HEK293 (cell line): ENCODE data around the gene FGFR4.

Experiments
- CTCF ChIA-PET: fragments of 350-600 bp; formaldehyde crosslinking; extraction: SDS; loops from one replicate; lab custom pipeline; 2021; ENCODE audit warnings: antibody characterized with exemption; lab: Yijun Ruan, JAX
- POLR2A ChIA-PET: fragments of 300-600 bp; formaldehyde crosslinking; extraction: SDS; loops from one replicate; lab custom pipeline; 2020; ENCODE audit warnings: antibody characterized with exemption, inconsistent platforms; lab: Yijun Ruan, JAX
- H3K27ac ChIP-seq: fragments of 200-500 bp; sonication (Bioruptor generic); 2 replicates; pipeline ENCODE4 v1.5.1; 2014; ENCODE audit warnings: low read depth, low read length, control low read depth, inconsistent platforms; ENCODE audit errors: extremely low read depth
- H3K36me3 ChIP-seq, 2 experiments: fragments of 200-500 bp in 1 of 2; sonication (Bioruptor generic) in 1 of 2; 1 replicate in 1 of 2; 2 replicates in 1 of 2; pipeline ENCODE4 v1.5.1; 2014 to 2017; ENCODE audit warnings: inconsistent platforms in 2 of 2, low read length in 2 of 2; ENCODE audit not compliant: control insufficient read depth in 2 of 2, insufficient read depth in 1 of 2
- H3K4me1 ChIP-seq: fragments of 200-500 bp; sonication (Bioruptor generic); 2 replicates; pipeline ENCODE4 v1.5.1; 2014; ENCODE audit warnings: mild to moderate bottlenecking, low read length, inconsistent platforms; ENCODE audit not compliant: control insufficient read depth, insufficient read depth
- H3K4me3 ChIP-seq: 2 replicates; pipeline ENCODE4 v1.5.1; 2011; ENCODE audit warnings: low read depth, mild to moderate bottlenecking, control low read depth, low read length, moderate library complexity
- H3K9me3 ChIP-seq: fragments of 200-500 bp; sonication (Bioruptor generic); 2 replicates; pipeline ENCODE4 v1.5.1; 2014; ENCODE audit warnings: low read depth, low read length, inconsistent platforms; ENCODE audit not compliant: control insufficient read depth, insufficient read depth
- GLI2 ChIP-seq: fragments of 450-650 bp; formaldehyde crosslinking; IDR thresholded peaks from 2 replicates; pipeline ENCODE4; 2017; ENCODE audit warnings: missing biosample characterization, missing genetic modification characterization, low read depth, borderline replicate concordance
- GLI4 ChIP-seq: fragments of 450-650 bp; formaldehyde crosslinking; IDR thresholded peaks from 2 replicates; pipeline ENCODE4 v1.5.1; 2016; ENCODE audit warnings: missing biosample characterization, missing genetic modification characterization
- OVOL3 ChIP-seq: fragments of 450-650 bp; formaldehyde crosslinking; IDR thresholded peaks from 2 replicates; pipeline ENCODE4 v1.5.1; 2016; ENCODE audit warnings: missing biosample characterization, missing genetic modification characterization
- PATZ1 ChIP-seq: fragments of 450-650 bp; formaldehyde crosslinking; IDR thresholded peaks from 2 replicates; pipeline ENCODE4 v1.5.1; 2016; ENCODE audit warnings: missing biosample characterization, missing genetic modification characterization
- SALL2 ChIP-seq: fragments of 450-650 bp; formaldehyde crosslinking; IDR thresholded peaks from 2 replicates; pipeline ENCODE4 v1.5.0; 2017; ENCODE audit warnings: missing biosample characterization, mild to moderate bottlenecking, missing genetic modification characterization, borderline replicate concordance
- SCRT2 ChIP-seq: fragments of 450-650 bp; formaldehyde crosslinking; IDR thresholded peaks from 2 replicates; pipeline ENCODE4 v1.5.1; 2016; ENCODE audit warnings: missing biosample characterization, missing genetic modification characterization
- SP7 ChIP-seq: fragments of 450-650 bp; formaldehyde crosslinking; IDR thresholded peaks from 2 replicates; pipeline ENCODE4 v1.5.1; 2016; ENCODE audit warnings: missing biosample characterization, missing genetic modification characterization
- ZBTB48 ChIP-seq: fragments of 450-650 bp; formaldehyde crosslinking; IDR thresholded peaks from 2 replicates; pipeline ENCODE4 v1.5.1; 2016; ENCODE audit warnings: missing biosample characterization, missing genetic modification characterization
- ZNF146 ChIP-seq: fragments of 450-650 bp; formaldehyde crosslinking; IDR thresholded peaks from 2 replicates; pipeline ENCODE4 v1.5.1; 2016; ENCODE audit warnings: missing biosample characterization, missing genetic modification characterization
- ZNF174 ChIP-seq: fragments of 450-650 bp; formaldehyde crosslinking; IDR thresholded peaks from 2 replicates; pipeline ENCODE4 v1.5.0; 2017; ENCODE audit warnings: missing biosample characterization, mild to moderate bottlenecking, missing genetic modification characterization
- ZNF292 ChIP-seq: fragments of 450-650 bp; formaldehyde crosslinking; IDR thresholded peaks from 2 replicates; pipeline ENCODE4 v1.5.1; 2016; ENCODE audit warnings: low read depth, missing biosample characterization, missing genetic modification characterization, borderline replicate concordance
- ZNF391 ChIP-seq: fragments of 450-650 bp; formaldehyde crosslinking; IDR thresholded peaks from 2 replicates; pipeline ENCODE4 v1.5.1; 2016; ENCODE audit warnings: low read depth, missing biosample characterization, missing genetic modification characterization, borderline replicate concordance
- ZNF473 ChIP-seq: fragments of 450-650 bp; formaldehyde crosslinking; IDR thresholded peaks from 2 replicates; pipeline ENCODE4 v1.5.1; 2017; ENCODE audit warnings: missing biosample characterization, missing genetic modification characterization
- ZNF488 ChIP-seq: fragments of 450-650 bp; formaldehyde crosslinking; IDR thresholded peaks from 2 replicates; pipeline ENCODE4 v1.5.1; 2016; ENCODE audit warnings: missing biosample characterization, missing genetic modification characterization
- ZNF510 ChIP-seq: fragments of 450-650 bp; formaldehyde crosslinking; IDR thresholded peaks from 2 replicates; pipeline ENCODE4 v1.5.1; 2018; ENCODE audit warnings: mild to moderate bottlenecking, missing genetic modification characterization, missing biosample characterization; ENCODE audit not compliant: insufficient replicate concordance
- ZNF549 ChIP-seq: fragments of 450-650 bp; IDR thresholded peaks from 2 replicates; pipeline ENCODE4 v1.5.1; 2018; ENCODE audit warnings: missing biosample characterization, missing genetic modification characterization, mild to moderate bottlenecking, inconsistent platforms, moderate library complexity
- ZNF555 ChIP-seq: fragments of 450-650 bp; formaldehyde crosslinking; conservative IDR thresholded peaks from 2 replicates; pipeline ENCODE4 v1.5.1; 2017; ENCODE audit warnings: missing biosample characterization, mild to moderate bottlenecking, missing genetic modification characterization, inconsistent platforms
- ZNF560 ChIP-seq: fragments of 450-650 bp; formaldehyde crosslinking; IDR thresholded peaks from 2 replicates; pipeline ENCODE4 v1.5.1; 2017; ENCODE audit warnings: missing biosample characterization, missing genetic modification characterization, borderline replicate concordance
- ZNF645 ChIP-seq: fragments of 450-650 bp; formaldehyde crosslinking; IDR thresholded peaks from 2 replicates; pipeline ENCODE4; 2016; ENCODE audit warnings: missing biosample characterization, missing genetic modification characterization
- ZNF660 ChIP-seq: fragments of 450-650 bp; IDR thresholded peaks from 2 replicates; pipeline ENCODE4 v1.5.1; 2018; ENCODE audit warnings: missing biosample characterization, mild to moderate bottlenecking, missing genetic modification characterization
- ZNF701 ChIP-seq: fragments of 450-650 bp; formaldehyde crosslinking; IDR thresholded peaks from 2 replicates; pipeline ENCODE4 v1.5.1; 2016; ENCODE audit warnings: missing biosample characterization, missing genetic modification characterization
- ZNF747 ChIP-seq: fragments of 450-650 bp; formaldehyde crosslinking; IDR thresholded peaks from 2 replicates; pipeline ENCODE4 v1.5.1; 2016; ENCODE audit warnings: missing biosample characterization, missing genetic modification characterization
- ZNF777 ChIP-seq: fragments of 450-650 bp; formaldehyde crosslinking; IDR thresholded peaks from 2 replicates; pipeline ENCODE4 v1.5.1; 2017; ENCODE audit warnings: missing biosample characterization, missing genetic modification characterization, borderline replicate concordance
- TF ChIP-seq, protein P1 (sequence below): fragments of 450-650 bp; formaldehyde crosslinking; IDR thresholded peaks from 2 replicates; pipeline ENCODE4 v1.5.1; 2016; ENCODE audit warnings: missing biosample characterization, missing genetic modification characterization

FGFR4 gene

GRCh38 chr5:177077335-177077734 is 9.4 kb upstream of the FGFR4 start:
- no peaks in the 10 kb centered on the region for H3K9me3 ChIP-seq
- H3K4me3 ChIP-seq, result no peak overlapping the region
- CTCF ChIA-PET, result interaction anchor here (0.7 to 3.2 kb wide), 3 partner anchors 9 to 44 kb away, joined by 3 to 16 read pairs (median 6); no protein-coding TSS in a partner anchor
- no peak for TF ChIP-seq OVOL3 (tag by site-specific recombination)
- no peak for TF ChIP-seq ZNF174
- no peak for TF ChIP-seq SP7 (tag by site-specific recombination)
- TF ChIP-seq ZNF645, result no peak
- TF ChIP-seq ZNF549, result no peak
- TF ChIP-seq ZNF473, result no peak
- TF ChIP-seq ZNF146 (tag by site-specific recombination), result no peak
- TF ChIP-seq SCRT2 (tag by site-specific recombination), result no peak
- peaks cover 0 to 9% of the 10 kb centered on the region in 2 experiments; a peak in 2 of 3 replicates for H3K36me3 ChIP-seq
- no peaks in the 10 kb centered on the region for H3K4me1 ChIP-seq
- POLR2A ChIA-PET, result interaction anchor here (0.6 kb wide), 1 partner anchor 9 kb away, joined by 4 read pairs; no protein-coding TSS in a partner anchor
- no peak overlapping the region for H3K27ac ChIP-seq

- Histone ChIP-seq H3K27ac (no peak overlapping the region), H3K36me3 (no peaks in the 10 kb centered on the region; a peak in 1 of 3 replicates), H3K9me3 (no peaks in the 10 kb centered on the region), H3K4me3 (no peak overlapping the region), H3K4me1 (no peaks in the 10 kb centered on the region)
- ChIA-PET POLR2A (no interaction called here), CTCF (interaction anchor here (0.6 to 3.2 kb wide), 4 partner anchors 8 to 784 kb away, joined by 3 to 16 read pairs (median 4); no protein-coding TSS in a partner anchor)
- no peak for TF ChIP-seq PATZ1 (tag by site-specific recombination)
- no peak for TF ChIP-seq ZNF555 (tag by site-specific recombination)
- TF ChIP-seq, all 188 proteins: peak for 0
Observed at GRCh38 chr5:177079606-177080005, 7.1 kb upstream of the FGFR4 start.

DNA sequence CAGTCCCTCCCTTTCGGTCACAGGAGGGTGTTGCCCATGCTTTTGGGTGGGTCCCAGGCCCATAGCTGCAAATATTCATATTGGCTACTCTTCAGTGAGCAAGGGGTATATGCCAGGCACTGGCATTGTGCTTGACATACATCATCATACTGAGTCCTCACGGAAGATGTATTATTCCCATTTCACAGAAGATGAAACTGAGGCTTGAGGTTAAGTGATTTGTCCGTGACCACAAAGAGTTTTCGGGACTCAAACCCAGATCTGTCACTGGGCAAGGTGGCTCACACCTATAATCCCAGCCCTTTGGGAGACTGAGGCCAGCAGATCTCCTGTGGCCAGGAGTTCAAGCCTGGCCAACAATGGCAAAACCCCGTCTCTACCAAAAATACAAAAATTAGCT is 6.5 kb upstream of the FGFR4 start:
- no peaks in the 10 kb centered on the region for H3K4me1 ChIP-seq
- no peak overlapping the region for H3K4me3 ChIP-seq
- H3K36me3 ChIP-seq, result no peaks in the 10 kb centered on the region; a peak in 1 of 3 replicates
- H3K27ac ChIP-seq, result no peak overlapping the region
- ChIA-PET POLR2A (interaction anchor here (0.6 kb wide), 1 partner anchor 78 kb away, joined by 3 read pairs; no protein-coding TSS in a partner anchor), CTCF (interaction anchor here (0.6 to 3.2 kb wide), 5 partner anchors 8 to 785 kb away, joined by 3 to 16 read pairs (median 4); no protein-coding TSS in a partner anchor)
- no peaks in the 10 kb centered on the region for H3K9me3 ChIP-seq
- TF ChIP-seq ZNF747 (tag by site-specific recombination) (no peak), ZNF560 (tag by site-specific recombination) (no peak), ZNF488 (tag by site-specific recombination) (no peak), ZNF292 (tag by site-specific recombination) (no peak), ZNF510 (tag by site-specific recombination) (no peak), ZNF701 (no peak), GLI2 (tag by site-specific recombination) (no peak), ZNF391 (tag by site-specific recombination) (no peak), ZNF660 (tag by site-specific recombination) (no peak), ZBTB48 (tag by site-specific recombination) (no peak), ZNF777 (no peak), GLI4 (tag by site-specific recombination) (no peak), SALL2 (tag by site-specific recombination) (no peak)
- TF ChIP-seq, protein P1, sequence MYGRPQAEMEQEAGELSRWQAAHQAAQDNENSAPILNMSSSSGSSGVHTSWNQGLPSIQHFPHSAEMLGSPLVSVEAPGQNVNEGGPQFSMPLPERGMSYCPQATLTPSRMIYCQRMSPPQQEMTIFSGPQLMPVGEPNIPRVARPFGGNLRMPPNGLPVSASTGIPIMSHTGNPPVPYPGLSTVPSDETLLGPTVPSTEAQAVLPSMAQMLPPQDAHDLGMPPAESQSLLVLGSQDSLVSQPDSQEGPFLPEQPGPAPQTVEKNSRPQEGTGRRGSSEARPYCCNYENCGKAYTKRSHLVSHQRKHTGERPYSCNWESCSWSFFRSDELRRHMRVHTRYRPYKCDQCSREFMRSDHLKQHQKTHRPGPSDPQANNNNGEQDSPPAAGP (tag by site-specific recombination), result no peak
